SJSA1 (cell line): Measurements from ENCODE around the gene ZDHHC21. TPM values are rescaled to one million over a fixed set of nuclear protein-coding genes. Genes with fewer than 3 reads are reported as not detected.

Source experiments
- total RNA-seq: library from RNA; depleted of rRNA; stranded (reverse); fragments of >200 nt; shearing (Covaris generic); gene quantifications from 2 replicates; pipeline ENCODE4 v1.2.3, GENCODE V29; 2014; rRNA removed

The ZDHHC21 gene
- total RNA-seq, 1 experiment from 2014 or later, result 5.0 TPM

Other genes starting within 250 kb of the ZDHHC21 start
- gene CER1, start 29.3 kb upstream of the ZDHHC21 start, total RNA-seq, result not detected in 2 replicates
- gene FREM1, start 217.0 kb upstream of the ZDHHC21 start, total RNA-seq, result 1.8 and 3.4 TPM in 2 replicates